ENCODE data around the gene FPGS. TPM values are rescaled to one million over a fixed set of nuclear protein-coding genes. Genes with fewer than 3 reads are reported as not detected.

The FPGS gene
- total RNA-seq, 2 donors from 2014 or later: 58.4 to 80.4 TPM

DNA sequence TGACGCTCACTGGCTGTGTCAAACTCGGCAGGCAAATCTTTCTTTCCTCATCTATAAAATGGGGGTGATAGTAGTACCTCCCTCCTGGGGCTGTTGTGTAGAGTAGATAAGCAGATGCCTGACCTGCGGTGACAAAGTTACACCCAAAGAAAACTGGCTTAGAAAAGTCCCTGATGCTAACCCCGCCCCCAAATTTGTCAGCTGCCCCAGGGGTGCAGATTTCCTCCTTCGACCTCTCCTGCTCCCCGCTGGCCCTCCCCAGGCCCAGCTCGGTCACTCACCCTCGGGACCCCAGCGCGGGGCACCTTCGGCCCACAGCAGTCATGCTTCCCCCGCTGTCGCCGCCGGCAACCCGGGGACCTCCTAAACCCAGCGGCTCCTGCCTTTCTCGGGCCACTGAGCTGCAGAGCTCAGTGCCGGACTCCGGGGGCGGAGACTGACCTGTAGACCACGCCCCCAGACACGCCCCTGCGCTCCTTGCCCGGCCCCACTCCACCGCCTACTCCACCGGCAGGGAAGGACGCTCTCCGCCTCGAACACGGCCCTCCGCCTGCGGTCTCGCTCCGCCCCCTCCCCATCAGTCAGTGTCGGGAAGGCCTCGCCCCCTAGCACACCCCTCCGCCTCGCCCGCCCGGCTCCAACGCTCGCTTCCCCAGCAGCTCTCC is 31.6 kb upstream of the FPGS start:
- H3K27ac ChIP-seq: peak overlapping the region in 3 of 4 donors; percentile 30 to 75 (median 67)
- WGBS, 2 donors: 3 to 13% methylated on average over 6 to 43 of the region's 43 CpGs
- no peaks in the 10 kb centered on the region for H3K36me3 ChIP-seq (replicated peaks in 1 of 2; ENCODE audit: insufficient read depth in 1 of 2, low read depth in 2 of 2)
- H3K9me3 ChIP-seq: no peaks in the 10 kb centered on the region
- H3K4me1 ChIP-seq: peaks cover 15% of the 10 kb centered on the region
- no peaks in the 10 kb centered on the region for H3K27me3 ChIP-seq
- TF ChIP-seq, protein P1, sequence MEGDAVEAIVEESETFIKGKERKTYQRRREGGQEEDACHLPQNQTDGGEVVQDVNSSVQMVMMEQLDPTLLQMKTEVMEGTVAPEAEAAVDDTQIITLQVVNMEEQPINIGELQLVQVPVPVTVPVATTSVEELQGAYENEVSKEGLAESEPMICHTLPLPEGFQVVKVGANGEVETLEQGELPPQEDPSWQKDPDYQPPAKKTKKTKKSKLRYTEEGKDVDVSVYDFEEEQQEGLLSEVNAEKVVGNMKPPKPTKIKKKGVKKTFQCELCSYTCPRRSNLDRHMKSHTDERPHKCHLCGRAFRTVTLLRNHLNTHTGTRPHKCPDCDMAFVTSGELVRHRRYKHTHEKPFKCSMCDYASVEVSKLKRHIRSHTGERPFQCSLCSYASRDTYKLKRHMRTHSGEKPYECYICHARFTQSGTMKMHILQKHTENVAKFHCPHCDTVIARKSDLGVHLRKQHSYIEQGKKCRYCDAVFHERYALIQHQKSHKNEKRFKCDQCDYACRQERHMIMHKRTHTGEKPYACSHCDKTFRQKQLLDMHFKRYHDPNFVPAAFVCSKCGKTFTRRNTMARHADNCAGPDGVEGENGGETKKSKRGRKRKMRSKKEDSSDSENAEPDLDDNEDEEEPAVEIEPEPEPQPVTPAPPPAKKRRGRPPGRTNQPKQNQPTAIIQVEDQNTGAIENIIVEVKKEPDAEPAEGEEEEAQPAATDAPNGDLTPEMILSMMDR (IDR thresholded peaks at IDR 0.05): peak in 2 of 7 experiments; percentile 6 to 8
- peak in 2 of 3 donors; percentile 36 to 51 for TF ChIP-seq POLR2A (IDR thresholded peaks at IDR 0.05)
- H3K4me3 ChIP-seq: no peak overlapping the region
- intact Hi-C loops (cut with DNase I): no loop called here
- ATAC-seq (peak; percentile 98), DNase-seq (peak; percentile 99)

DNA sequence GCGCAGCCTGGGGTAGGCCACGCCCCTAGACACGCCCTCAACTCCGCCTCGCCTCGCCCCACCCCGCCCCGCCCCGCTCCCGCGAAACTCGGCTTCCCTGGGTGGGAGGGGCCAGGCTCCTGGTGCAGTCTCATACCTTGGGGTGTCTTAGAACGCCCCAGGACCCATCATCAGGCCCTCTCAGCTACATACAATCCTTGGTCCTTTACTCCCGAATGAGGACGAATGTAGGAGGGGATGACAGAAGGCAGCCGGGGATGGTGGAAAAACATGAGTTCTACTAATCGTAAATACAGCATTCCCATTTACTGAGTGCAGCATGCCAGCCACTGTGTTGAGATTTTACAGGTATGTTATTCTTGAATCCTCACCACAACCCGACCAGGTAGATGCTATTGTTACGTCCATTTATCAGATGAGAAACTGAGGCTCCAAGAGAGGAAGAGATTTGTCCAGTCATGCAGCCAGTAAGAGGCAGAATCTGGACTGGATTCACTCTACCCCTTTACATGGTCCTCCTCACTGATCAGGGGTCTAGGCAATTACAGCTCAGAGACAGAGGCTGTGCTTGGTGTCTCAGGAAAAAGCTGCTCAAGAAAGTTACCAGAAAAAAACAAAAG is 31.0 kb upstream of the FPGS start:
- peak overlapping the region in 3 of 4 donors; percentile 15 to 67 (median 53) for H3K27ac ChIP-seq
- TF ChIP-seq, protein P1 (IDR thresholded peaks at IDR 0.05): no peak
- no peak for TF ChIP-seq POLR2A (IDR thresholded peaks at IDR 0.05)
- no peak for ATAC-seq
- no peak overlapping the region for H3K4me3 ChIP-seq
- 3 to 5% methylated on average over 11 to 19 of the region's 19 CpGs for WGBS, 2 donors
- H3K36me3 ChIP-seq (replicated peaks in 1 of 2; ENCODE audit: insufficient read depth in 1 of 2, low read depth in 2 of 2): no peaks in the 10 kb centered on the region
- intact Hi-C loops (cut with DNase I): no loop called here
- peaks cover 15% of the 10 kb centered on the region for H3K4me1 ChIP-seq
- no peaks in the 10 kb centered on the region for H3K9me3 ChIP-seq
- H3K27me3 ChIP-seq: no peaks in the 10 kb centered on the region
- no peak for DNase-seq

DNA sequence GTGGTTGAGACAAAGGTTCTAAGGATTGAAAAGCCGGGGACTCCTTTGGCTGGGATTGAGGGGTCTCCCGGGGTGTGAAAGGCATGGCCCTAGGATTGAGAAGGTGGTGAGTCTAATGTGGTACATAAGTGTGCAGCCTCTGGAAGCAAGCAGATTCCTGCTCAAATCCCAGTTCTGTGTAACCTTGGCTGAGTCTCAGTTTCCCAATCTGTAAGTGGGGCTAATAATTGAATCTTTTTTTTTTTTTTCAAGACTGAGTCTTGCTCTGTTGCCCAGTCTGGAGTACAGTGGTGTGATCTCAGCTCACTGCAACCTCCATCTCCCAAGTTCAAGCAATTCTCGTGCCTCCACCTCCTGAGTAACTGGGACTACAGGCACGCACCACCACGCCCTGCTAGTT is 30.1 kb upstream of the FPGS start:
- Histone ChIP-seq H3K4me1 (peaks cover 15% of the 10 kb centered on the region), H3K4me3 (no peak overlapping the region), H3K27ac (no peak overlapping the region), H3K9me3 (no peaks in the 10 kb centered on the region), H3K36me3 (replicated peaks in 1 of 2; ENCODE audit: insufficient read depth in 1 of 2, low read depth in 2 of 2) (no peaks in the 10 kb centered on the region), H3K27me3 (no peaks in the 10 kb centered on the region)
- intact Hi-C loops (cut with DNase I): no loop called here
- WGBS, 2 donors: 84 to 95% methylated on average over 5 of the region's 5 CpGs
- DNase-seq: no peak
- ATAC-seq: no peak
- TF ChIP-seq, protein P1 (IDR thresholded peaks at IDR 0.05): no peak
- TF ChIP-seq POLR2A (IDR thresholded peaks at IDR 0.05): no peak

DNA sequence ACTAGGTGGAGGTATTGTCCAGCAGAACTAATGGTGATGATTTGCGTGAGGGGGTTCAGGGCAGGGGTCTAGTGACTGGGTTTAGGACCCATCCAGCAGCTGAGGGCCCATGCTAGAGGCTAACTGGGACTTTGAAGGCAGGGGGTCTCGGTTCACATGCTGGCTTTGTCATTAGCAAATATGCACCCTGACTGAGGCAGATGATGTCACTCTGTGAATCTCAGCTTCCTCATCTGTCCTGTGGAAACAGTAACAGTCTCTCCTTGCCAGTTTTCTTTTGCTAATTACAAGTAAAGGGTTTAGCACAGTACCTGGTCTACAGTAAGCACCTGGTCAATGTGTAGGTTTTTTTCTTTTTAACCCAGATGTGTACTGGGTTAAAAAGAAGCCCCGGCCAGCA is 29.4 kb upstream of the FPGS start:
- Histone ChIP-seq H3K4me3 (no peak overlapping the region), H3K36me3 (replicated peaks in 1 of 2; ENCODE audit: insufficient read depth in 1 of 2, low read depth in 2 of 2) (no peaks in the 10 kb centered on the region), H3K27me3 (no peaks in the 10 kb centered on the region), H3K4me1 (peaks cover 15% of the 10 kb centered on the region), H3K9me3 (no peaks in the 10 kb centered on the region), H3K27ac (no peak overlapping the region)
- no peak for TF ChIP-seq POLR2A (IDR thresholded peaks at IDR 0.05)
- TF ChIP-seq, protein P1 (IDR thresholded peaks at IDR 0.05): no peak
- DNase-seq: no peak
- intact Hi-C loops (cut with DNase I): no loop called here
- no peak for ATAC-seq
- 78 to 85% methylated on average over 3 of the region's 3 CpGs for WGBS, 2 donors

Data from body of pancreas (tissue), 4 donors.